ENCODE measurements around the gene MSH3.
"Not testable (repeated sequence)": the region's sequence is repeated elsewhere in the genome, so short reads cannot be mapped to it uniquely, and the experiment has no call there.

The MSH3 gene

GRCh38 chr5:80841026-80841797, 186.8 kb downstream of the MSH3 start:
- DNase-seq (ENCODE audit: low read depth in 2 of 2, low spot score in 1 of 2): not testable (repeated sequence)

- DNase-seq (ENCODE audit: low read depth in 2 of 2, low spot score in 1 of 2): not testable (repeated sequence)
Measured at GRCh38 chr5:80846422-80846821, 192.0 kb downstream of the MSH3 start.

GRCh38 chr5:80850168-80850567, 195.7 kb downstream of the MSH3 start:
- DNase-seq (ENCODE audit: low read depth in 2 of 2, low spot score in 1 of 2): not testable (repeated sequence)

GRCh38 chr5:80852331-80853245, 198.1 kb downstream of the MSH3 start:
- no peak for DNase-seq (ENCODE audit: low read depth in 2 of 2, low spot score in 1 of 2)

GRCh38 chr5:80853413-80853812, 199.0 kb downstream of the MSH3 start:
- DNase-seq (ENCODE audit: low read depth in 2 of 2, low spot score in 1 of 2): no peak

GRCh38 chr5:80854583-80854982, 200.1 kb downstream of the MSH3 start:
- no peak for DNase-seq (ENCODE audit: low read depth in 2 of 2, low spot score in 1 of 2)

- DNase-seq (ENCODE audit: low read depth in 2 of 2, low spot score in 1 of 2): no peak
Measured at GRCh38 chr5:80860924-80861613, 206.6 kb downstream of the MSH3 start.

- DNase-seq (ENCODE audit: low read depth in 2 of 2, low spot score in 1 of 2): no peak
Measured at GRCh38 chr5:80863708-80864107, 209.3 kb downstream of the MSH3 start.

- no peak for DNase-seq (ENCODE audit: low read depth in 2 of 2, low spot score in 1 of 2)
Measured at GRCh38 chr5:80864109-80864508, 209.7 kb downstream of the MSH3 start.

GRCh38 chr5:80864706-80865435, 210.4 kb downstream of the MSH3 start:
- DNase-seq (ENCODE audit: low read depth in 2 of 2, low spot score in 1 of 2): no peak

GRCh38 chr5:80865551-80865950, 211.1 kb downstream of the MSH3 start:
- DNase-seq (ENCODE audit: low read depth in 2 of 2, low spot score in 1 of 2): no peak

GRCh38 chr5:80866371-80866770, 211.9 kb downstream of the MSH3 start:
- DNase-seq (ENCODE audit: low read depth in 2 of 2, low spot score in 1 of 2): no peak

- no peak for DNase-seq (ENCODE audit: low read depth in 2 of 2, low spot score in 1 of 2)
Measured at GRCh38 chr5:80867233-80867632, 212.8 kb downstream of the MSH3 start.

GRCh38 chr5:80870442-80870841, 216.0 kb downstream of the MSH3 start:
- no peak for DNase-seq (ENCODE audit: low read depth in 2 of 2, low spot score in 1 of 2)

- no peak for DNase-seq (ENCODE audit: low read depth in 2 of 2, low spot score in 1 of 2)
Measured at GRCh38 chr5:80871541-80871961, 217.1 kb downstream of the MSH3 start.

- DNase-seq (ENCODE audit: low read depth in 2 of 2, low spot score in 1 of 2): no peak
Measured at GRCh38 chr5:80874162-80874561, 219.7 kb downstream of the MSH3 start.

- DNase-seq (ENCODE audit: low read depth in 2 of 2, low spot score in 1 of 2): no peak
Measured at GRCh38 chr5:80877592-80877991, 223.1 kb downstream of the MSH3 start.

- no peak for DNase-seq (ENCODE audit: low read depth in 2 of 2, low spot score in 1 of 2)
Measured at GRCh38 chr5:80881726-80882125, 227.3 kb downstream of the MSH3 start.

GRCh38 chr5:80883390-80883789, 228.9 kb downstream of the MSH3 start:
- DNase-seq (ENCODE audit: low read depth in 2 of 2, low spot score in 1 of 2): not testable (repeated sequence)

- no peak for DNase-seq (ENCODE audit: low read depth in 2 of 2, low spot score in 1 of 2)
Measured at GRCh38 chr5:80884086-80884813, 229.8 kb downstream of the MSH3 start.
